Activated CD4-positive, CD25-positive, alpha-beta regulatory T cell (primary cell): ENCODE measurements around the gene PSME1.

Experiments used
- DNase-seq, 4 experiments: peaks; one replicate each; lab custom pipeline; 2025; lab: John Stamatoyannopoulos, UW

PSME1 gene

GRCh38 chr14:24146978-24147760, 11.2 kb downstream of the PSME1 start, which contains the start of gene RNF31:
RNF31 (plus strand) TSS chr14:24147498; CDS start chr14:24147699, 201 bp downstream.
- DNase-seq = peak; percentile 92 to 96 (median 94)

- no peak for DNase-seq
Observed at GRCh38 chr14:24147761-24148428, 11.9 kb downstream of the PSME1 start.

GRCh38 chr14:24149302-24149969, 13.4 kb downstream of the PSME1 start:
- no peak for DNase-seq

GRCh38 chr14:24150061-24150460, 14.1 kb downstream of the PSME1 start:
- no peak for DNase-seq

GRCh38 chr14:24150567-24150966, 14.6 kb downstream of the PSME1 start:
- DNase-seq = no peak

GRCh38 chr14:24150993-24151392, 15.0 kb downstream of the PSME1 start:
- DNase-seq = no peak

- no peak for DNase-seq
Observed at GRCh38 chr14:24151404-24152080, 15.5 kb downstream of the PSME1 start.

GRCh38 chr14:24155100-24155499, 19.1 kb downstream of the PSME1 start:
- no peak for DNase-seq

GRCh38 chr14:24156840-24157239, 20.8 kb downstream of the PSME1 start:
- no peak for DNase-seq

GRCh38 chr14:24157331-24157730, 21.3 kb downstream of the PSME1 start:
- DNase-seq = no peak

GRCh38 chr14:24159777-24160498, 23.9 kb downstream of the PSME1 start:
- no peak for DNase-seq

GRCh38 chr14:24160499-24160849, 24.5 kb downstream of the PSME1 start:
- no peak for DNase-seq

- peak; percentile 93 to 99 (median 95) for DNase-seq
Observed at GRCh38 chr14:24160850-24161804, 25.1 kb downstream of the PSME1 start, which contains the start of gene IRF9. IRF9 (plus strand) TSS chr14:24161265; CDS start chr14:24162145, 880 bp downstream.

GRCh38 chr14:24162093-24162492, 26.1 kb downstream of the PSME1 start:
- DNase-seq = no peak

- no peak for DNase-seq
Observed at GRCh38 chr14:24164518-24164991, 28.6 kb downstream of the PSME1 start.

- no peak for DNase-seq
Observed at GRCh38 chr14:24165785-24166184, 29.8 kb downstream of the PSME1 start.

- no peak for DNase-seq
Observed at GRCh38 chr14:24167469-24168114, 31.6 kb downstream of the PSME1 start.

- DNase-seq = peak; percentile 28 to 70 (median 52)
Observed at GRCh38 chr14:24171422-24172260, 35.6 kb downstream of the PSME1 start, which contains the start of gene REC8. REC8 (plus strand) TSS chr14:24172080; CDS start chr14:24172553, 473 bp downstream.
